ENCODE data around the gene CNTFR.

CNTFR gene

DNA sequence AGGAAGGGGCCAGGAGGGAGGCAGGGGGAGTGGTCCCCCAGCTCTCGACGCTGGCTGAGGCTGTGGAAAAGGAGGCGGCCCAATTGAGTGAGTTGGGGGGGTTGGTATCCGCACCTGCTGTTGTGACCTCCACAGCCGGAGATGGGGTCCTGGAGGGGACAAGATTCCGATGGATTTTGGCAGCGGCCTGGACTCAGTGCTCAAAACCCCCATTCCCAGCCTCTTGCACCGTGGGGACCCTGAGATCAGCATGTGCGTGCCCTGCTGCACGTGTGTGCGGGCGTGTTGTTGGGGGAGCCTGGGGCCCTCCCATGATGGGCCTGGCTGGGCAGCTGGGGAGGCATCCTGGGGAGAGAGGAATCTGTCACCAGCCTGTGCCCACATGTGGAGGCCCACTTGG, 15.0 kb downstream of the CNTFR start:
- Histone ChIP-seq H3K4me1 (ENCODE audit: insufficient read depth, low read length) (peaks cover 22% of the 10 kb centered on the region), H3K9me3 (ENCODE audit: insufficient read depth, low read depth, low read length) (no peaks in the 10 kb centered on the region)

GRCh38 chr9:34573599-34574325, 15.8 kb downstream of the CNTFR start:
- Histone ChIP-seq H3K4me1 (ENCODE audit: insufficient read depth, low read length) (peaks cover 16% of the 10 kb centered on the region), H3K36me3 (ENCODE audit: insufficient read depth, low read depth, low read length) (no peaks in the 10 kb centered on the region), H3K27me3 (ENCODE audit: insufficient read depth, low read length) (peaks cover 36% of the 10 kb centered on the region), H3K9ac (ENCODE audit: low read depth, low read length) (no peak overlapping the region), H3K9me3 (ENCODE audit: insufficient read depth, low read depth, low read length) (no peaks in the 10 kb centered on the region), H3K27ac (ENCODE audit: low read length) (no peak overlapping the region), H3K4me3 (ENCODE audit: low read length) (no peak overlapping the region)

More for the DNA sequence above, 15.0 kb downstream of the CNTFR start:
- H3K27me3 ChIP-seq (ENCODE audit: insufficient read depth, low read length): peaks cover 44% of the 10 kb centered on the region
- no peak overlapping the region for H3K27ac ChIP-seq (ENCODE audit: low read length)
- H3K9ac ChIP-seq (ENCODE audit: low read depth, low read length): no peak overlapping the region
- no peak overlapping the region for H3K4me3 ChIP-seq (ENCODE audit: low read length)
- H3K36me3 ChIP-seq (ENCODE audit: insufficient read depth, low read depth, low read length): no peaks in the 10 kb centered on the region

GRCh38 chr9:34572628-34573027, 16.9 kb downstream of the CNTFR start:
- peaks cover 27% of the 10 kb centered on the region for H3K27me3 ChIP-seq (ENCODE audit: insufficient read depth, low read length)
- H3K27ac ChIP-seq (ENCODE audit: low read length): no peak overlapping the region
- H3K4me3 ChIP-seq (ENCODE audit: low read length): no peak overlapping the region
- no peaks in the 10 kb centered on the region for H3K36me3 ChIP-seq (ENCODE audit: insufficient read depth, low read depth, low read length)
- H3K9me3 ChIP-seq (ENCODE audit: insufficient read depth, low read depth, low read length): no peaks in the 10 kb centered on the region
- no peak overlapping the region for H3K9ac ChIP-seq (ENCODE audit: low read depth, low read length)
- peaks cover 12% of the 10 kb centered on the region; the same call in 1 of the 2 replicates for H3K4me1 ChIP-seq (ENCODE audit: insufficient read depth, low read length)

DNA sequence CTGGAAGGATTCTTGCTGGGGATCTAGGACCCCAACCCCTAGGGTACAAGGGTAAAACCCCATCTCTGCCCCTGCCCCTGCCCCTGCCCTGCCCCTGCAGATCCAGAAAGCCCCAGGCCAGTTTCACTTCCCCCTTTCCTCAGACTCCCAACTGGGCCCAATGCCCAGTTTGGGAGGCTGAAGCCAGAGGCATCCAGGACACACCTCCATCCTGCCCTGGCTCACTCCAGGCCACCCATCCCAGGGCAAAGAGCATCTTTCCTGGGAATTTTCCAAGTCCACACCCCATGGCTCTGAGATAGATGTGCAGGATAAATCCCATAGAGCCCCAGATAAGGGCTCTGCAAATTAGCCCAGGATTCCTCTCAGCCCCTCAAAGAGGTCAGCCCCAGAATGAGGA, 17.4 kb downstream of the CNTFR start:
- Histone ChIP-seq H3K9me3 (ENCODE audit: insufficient read depth, low read depth, low read length) (no peaks in the 10 kb centered on the region), H3K4me3 (ENCODE audit: low read length) (no peak overlapping the region), H3K9ac (ENCODE audit: low read depth, low read length) (no peak overlapping the region), H3K4me1 (ENCODE audit: insufficient read depth, low read length) (peaks cover 8% of the 10 kb centered on the region; the same call in 1 of the 2 replicates), H3K27me3 (ENCODE audit: insufficient read depth, low read length) (peaks cover 22% of the 10 kb centered on the region), H3K27ac (ENCODE audit: low read length) (no peak overlapping the region), H3K36me3 (ENCODE audit: insufficient read depth, low read depth, low read length) (no peaks in the 10 kb centered on the region)

DNA sequence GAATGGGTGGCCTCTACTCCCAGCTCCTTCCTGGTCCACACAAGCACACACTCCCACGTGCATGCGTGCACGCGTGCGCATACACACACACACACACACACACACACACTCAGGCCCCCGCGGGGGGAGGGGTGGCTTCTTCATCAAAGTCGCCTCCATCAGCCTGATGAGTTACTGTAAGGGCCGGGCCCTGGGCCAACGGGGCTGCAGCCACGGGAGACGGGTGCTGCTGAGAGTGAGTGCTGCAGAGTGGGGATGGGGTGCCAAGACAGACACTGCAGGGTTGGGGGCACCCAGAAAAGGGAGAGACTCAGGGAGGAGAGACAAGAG, 18.1 kb downstream of the CNTFR start:
- H3K4me3 ChIP-seq (ENCODE audit: low read length): no peak overlapping the region

DNA sequence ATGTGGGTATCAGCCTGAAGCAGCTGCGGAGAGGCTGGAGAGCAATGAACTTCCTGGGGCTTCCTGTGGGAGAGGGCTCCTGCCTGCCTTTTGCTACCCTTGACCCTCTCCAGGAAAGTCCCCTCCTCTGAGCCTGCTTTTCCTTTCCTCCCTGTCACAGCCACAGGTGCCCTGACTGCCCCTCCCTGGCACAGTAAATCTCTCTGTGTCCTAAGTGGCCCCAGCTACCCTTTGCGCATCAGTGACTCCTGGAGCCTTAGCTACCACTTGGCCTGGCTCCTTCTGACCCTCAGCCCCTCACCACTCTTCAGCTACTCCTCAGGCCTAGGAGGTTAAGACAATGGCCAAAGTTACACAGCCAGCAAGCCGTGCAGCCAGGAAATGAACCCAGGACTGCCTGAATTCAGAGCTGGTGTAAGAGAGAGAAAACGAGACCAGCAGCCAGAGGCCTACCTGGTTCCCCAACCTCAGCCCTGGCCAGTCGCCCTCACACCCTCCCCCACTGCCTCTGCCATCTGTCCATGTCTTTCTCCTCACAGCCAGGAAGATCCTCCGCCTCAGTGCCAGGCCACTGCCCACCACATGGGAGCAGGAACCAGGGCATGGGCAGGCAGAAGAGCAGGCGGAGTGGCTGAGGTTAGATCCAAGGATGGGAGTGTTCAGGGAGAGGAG, 18.6 kb downstream of the CNTFR start:
- H3K9me3 ChIP-seq (ENCODE audit: insufficient read depth, low read depth, low read length): no peaks in the 10 kb centered on the region
- no peak overlapping the region for H3K4me3 ChIP-seq (ENCODE audit: low read length)
- no peak overlapping the region for H3K9ac ChIP-seq (ENCODE audit: low read depth, low read length)
- no peaks in the 10 kb centered on the region for H3K36me3 ChIP-seq (ENCODE audit: insufficient read depth, low read depth, low read length)
- peaks cover 3% of the 10 kb centered on the region; the same call in 1 of the 2 replicates for H3K4me1 ChIP-seq (ENCODE audit: insufficient read depth, low read length)
- H3K27me3 ChIP-seq (ENCODE audit: insufficient read depth, low read length): peaks cover 11% of the 10 kb centered on the region
- no peak overlapping the region for H3K27ac ChIP-seq (ENCODE audit: low read length)

More for the DNA sequence above, 18.1 kb downstream of the CNTFR start:
- Histone ChIP-seq H3K36me3 (ENCODE audit: insufficient read depth, low read depth, low read length) (no peaks in the 10 kb centered on the region), H3K9ac (ENCODE audit: low read depth, low read length) (no peak overlapping the region), H3K27ac (ENCODE audit: low read length) (no peak overlapping the region), H3K4me1 (ENCODE audit: insufficient read depth, low read length) (peaks cover 3% of the 10 kb centered on the region; the same call in 1 of the 2 replicates), H3K9me3 (ENCODE audit: insufficient read depth, low read depth, low read length) (no peaks in the 10 kb centered on the region), H3K27me3 (ENCODE audit: insufficient read depth, low read length) (peaks cover 16% of the 10 kb centered on the region)

DNA sequence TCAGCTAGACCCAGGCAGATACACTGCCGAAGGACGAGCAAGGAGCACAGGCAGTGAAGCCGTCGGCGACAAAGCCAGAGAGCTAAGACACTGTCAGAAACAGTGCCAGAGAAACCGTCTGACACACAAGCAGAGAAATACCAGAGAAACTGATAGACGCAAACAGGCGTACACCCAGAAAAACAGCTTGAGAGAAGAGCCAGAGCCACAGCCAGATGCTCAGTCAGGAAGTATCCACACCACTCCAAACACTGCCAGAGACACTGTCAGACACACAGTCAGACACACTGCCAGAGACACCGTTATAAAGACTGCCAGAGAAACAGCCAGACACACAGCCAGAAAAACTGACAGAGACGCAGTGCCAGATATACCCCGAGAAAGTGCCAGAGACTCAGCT, 19.1 kb downstream of the CNTFR start:
- Histone ChIP-seq H3K27me3 (ENCODE audit: insufficient read depth, low read length) (peaks cover 7% of the 10 kb centered on the region; the same call in 1 of the 2 replicates), H3K27ac (ENCODE audit: low read length) (no peak overlapping the region), H3K36me3 (ENCODE audit: insufficient read depth, low read depth, low read length) (no peaks in the 10 kb centered on the region), H3K4me3 (ENCODE audit: low read length) (no peak overlapping the region), H3K4me1 (ENCODE audit: insufficient read depth, low read length) (peaks cover 3% of the 10 kb centered on the region; the same call in 1 of the 2 replicates), H3K9me3 (ENCODE audit: insufficient read depth, low read depth, low read length) (no peaks in the 10 kb centered on the region), H3K9ac (ENCODE audit: low read depth, low read length) (no peak overlapping the region)

GRCh38 chr9:34568774-34569173, 20.8 kb downstream of the CNTFR start:
- H3K27ac ChIP-seq (ENCODE audit: low read length): no peak overlapping the region
- no peaks in the 10 kb centered on the region for H3K9me3 ChIP-seq (ENCODE audit: insufficient read depth, low read depth, low read length)
- H3K27me3 ChIP-seq (ENCODE audit: insufficient read depth, low read length): no peaks in the 10 kb centered on the region; the same call in 1 of the 2 replicates
- H3K9ac ChIP-seq (ENCODE audit: low read depth, low read length): no peak overlapping the region
- peaks cover 3% of the 10 kb centered on the region; the same call in 1 of the 2 replicates for H3K4me1 ChIP-seq (ENCODE audit: insufficient read depth, low read length)
- H3K4me3 ChIP-seq (ENCODE audit: low read length): no peak overlapping the region
- no peaks in the 10 kb centered on the region for H3K36me3 ChIP-seq (ENCODE audit: insufficient read depth, low read depth, low read length)

DNA sequence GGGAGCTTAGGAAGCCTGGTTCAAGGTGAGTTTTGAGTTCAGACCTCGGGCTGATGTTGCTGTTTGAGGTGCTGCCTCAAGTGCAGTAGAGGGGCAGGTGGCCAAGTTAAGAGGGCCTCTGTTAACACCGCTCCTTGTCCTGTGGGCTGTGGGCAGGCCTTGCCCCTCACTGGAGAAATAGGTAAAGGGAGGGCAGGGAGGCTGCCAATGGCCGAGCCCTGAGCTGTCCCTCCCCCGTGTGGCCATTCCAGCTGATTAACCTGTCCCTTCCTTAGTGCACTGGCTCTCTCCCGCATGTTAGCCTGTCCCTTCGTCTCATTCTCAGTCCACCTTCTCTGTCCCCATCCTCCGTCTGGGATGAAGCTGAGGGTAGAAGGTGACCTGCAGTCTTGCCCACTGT, 21.4 kb downstream of the CNTFR start:
- Histone ChIP-seq H3K27ac (ENCODE audit: low read length) (no peak overlapping the region), H3K27me3 (ENCODE audit: insufficient read depth, low read length) (no peaks in the 10 kb centered on the region; the same call in 1 of the 2 replicates), H3K9ac (ENCODE audit: low read depth, low read length) (no peak overlapping the region), H3K4me1 (ENCODE audit: insufficient read depth, low read length) (no peaks in the 10 kb centered on the region; the same call in 1 of the 2 replicates), H3K4me3 (ENCODE audit: low read length) (no peak overlapping the region), H3K9me3 (ENCODE audit: insufficient read depth, low read depth, low read length) (no peaks in the 10 kb centered on the region), H3K36me3 (ENCODE audit: insufficient read depth, low read depth, low read length) (no peaks in the 10 kb centered on the region)

- no peak overlapping the region for H3K9ac ChIP-seq (ENCODE audit: low read depth, low read length)
- H3K36me3 ChIP-seq (ENCODE audit: insufficient read depth, low read depth, low read length): no peaks in the 10 kb centered on the region
- H3K4me1 ChIP-seq (ENCODE audit: insufficient read depth, low read length): no peaks in the 10 kb centered on the region; the same call in 1 of the 2 replicates
- H3K27ac ChIP-seq (ENCODE audit: low read length): no peak overlapping the region
- H3K27me3 ChIP-seq (ENCODE audit: insufficient read depth, low read length): no peaks in the 10 kb centered on the region; the same call in 1 of the 2 replicates
- no peaks in the 10 kb centered on the region for H3K9me3 ChIP-seq (ENCODE audit: insufficient read depth, low read depth, low read length)
- H3K4me3 ChIP-seq (ENCODE audit: low read length): no peak overlapping the region
Observed at GRCh38 chr9:34566972-34567371, 22.6 kb downstream of the CNTFR start.

- Histone ChIP-seq H3K4me1 (ENCODE audit: insufficient read depth, low read length) (no peaks in the 10 kb centered on the region; the same call in 1 of the 2 replicates), H3K36me3 (ENCODE audit: insufficient read depth, low read depth, low read length) (no peaks in the 10 kb centered on the region), H3K27ac (ENCODE audit: low read length) (no peak overlapping the region), H3K4me3 (ENCODE audit: low read length) (no peak overlapping the region), H3K9me3 (ENCODE audit: insufficient read depth, low read depth, low read length) (no peaks in the 10 kb centered on the region), H3K9ac (ENCODE audit: low read depth, low read length) (no peak overlapping the region), H3K27me3 (ENCODE audit: insufficient read depth, low read length) (no peaks in the 10 kb centered on the region; the same call in 1 of the 2 replicates)
Observed at GRCh38 chr9:34566322-34566721, 23.2 kb downstream of the CNTFR start.

DNA sequence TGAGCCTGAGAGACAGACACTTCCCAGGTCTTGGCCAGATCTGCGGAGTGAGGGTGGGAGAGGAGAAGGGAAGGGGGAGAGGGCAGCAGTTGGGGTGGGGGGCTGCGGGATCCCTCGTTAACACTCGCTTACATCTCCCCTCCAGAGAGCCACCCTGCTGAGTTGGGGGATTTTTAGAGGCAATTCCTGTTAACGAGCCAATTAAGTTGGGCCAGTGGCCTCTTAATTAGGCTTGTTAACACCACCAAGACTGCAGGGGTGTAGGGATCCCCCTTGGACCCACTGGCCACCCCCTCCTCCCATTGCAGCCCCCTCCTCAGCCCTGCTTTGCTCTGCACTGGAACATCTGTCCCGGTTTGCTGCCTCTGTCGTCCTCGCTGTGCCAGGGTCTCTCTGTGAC, 23.7 kb downstream of the CNTFR start:
- Histone ChIP-seq H3K27ac (ENCODE audit: low read length) (no peak overlapping the region), H3K4me1 (ENCODE audit: insufficient read depth, low read length) (no peaks in the 10 kb centered on the region; the same call in 1 of the 2 replicates), H3K36me3 (ENCODE audit: insufficient read depth, low read depth, low read length) (no peaks in the 10 kb centered on the region), H3K4me3 (ENCODE audit: low read length) (no peak overlapping the region), H3K27me3 (ENCODE audit: insufficient read depth, low read length) (no peaks in the 10 kb centered on the region; the same call in 1 of the 2 replicates), H3K9me3 (ENCODE audit: insufficient read depth, low read depth, low read length) (no peaks in the 10 kb centered on the region), H3K9ac (ENCODE audit: low read depth, low read length) (no peak overlapping the region)

Data from iPS-20b (cell line).